Glutamatergic neuron (in vitro differentiated cells): ENCODE data around the gene DCBLD1. TPM values are rescaled to one million over a fixed set of nuclear protein-coding genes. Genes with fewer than 3 reads are reported as not detected.

Source experiments
- DNase-seq: peaks from one replicate; pipeline ENCODE4 v3.0.0; 2022
- H3K27ac Mint-ChIP-seq: one replicate; pipeline ENCODE4 v1.8.0; 2020; ENCODE audit warnings: mild to moderate bottlenecking, mixed read lengths, inconsistent platforms; ENCODE audit not compliant: unreplicated experiment
- H3K27me3 Mint-ChIP-seq: one replicate; pipeline ENCODE4 v1.8.0; 2020; ENCODE audit warnings: mild to moderate bottlenecking, moderate library complexity, mixed read lengths, inconsistent platforms; ENCODE audit not compliant: unreplicated experiment
- H3K36me3 Mint-ChIP-seq: one replicate; pipeline ENCODE4 v1.8.0; 2020; ENCODE audit warnings: mild to moderate bottlenecking, mixed read lengths, inconsistent platforms; ENCODE audit not compliant: unreplicated experiment
- H3K4me1 Mint-ChIP-seq: one replicate; pipeline ENCODE4 v1.8.0; 2020; ENCODE audit warnings: mild to moderate bottlenecking, low read depth, mixed read lengths, inconsistent platforms; ENCODE audit not compliant: unreplicated experiment
- H3K4me3 Mint-ChIP-seq: one replicate; pipeline ENCODE4 v1.8.0; 2020; ENCODE audit warnings: mild to moderate bottlenecking, mixed read lengths, inconsistent platforms; ENCODE audit not compliant: unreplicated experiment
- H3K9me3 Mint-ChIP-seq: one replicate; pipeline ENCODE4 v1.8.0; 2020; ENCODE audit warnings: mild to moderate bottlenecking, moderate library complexity, mixed read lengths, inconsistent platforms; ENCODE audit not compliant: unreplicated experiment
- CTCF ChIP-seq: fragments of 200-600 bp; sonication (generic); IDR thresholded peaks from one replicate; pipeline ENCODE4 v1.5.0; 2021; ENCODE audit not compliant: partially characterized antibody, unreplicated experiment
- total RNA-seq: library from RNA; stranded (reverse); fragmentation: NEBNext Ultra II Directional; extraction: Animal tissue kit (Norgen Biotek cat#: 25700); gene quantifications from one replicate; pipeline ENCODE4 v1.2.1, GENCODE V29; 2021; ENCODE audit not compliant: unreplicated experiment

Gene DCBLD1
- total RNA-seq, 1 donor from 2014 or later = 25.1 TPM

GRCh38 chr6:117525607-117526006, 43.1 kb downstream of the DCBLD1 start:
- TF ChIP-seq CTCF = no peak
- H3K4me1 Mint-ChIP-seq = peaks cover 11% of the 10 kb centered on the region
- H3K4me3 Mint-ChIP-seq = no peak overlapping the region
- H3K27me3 Mint-ChIP-seq = no peaks in the 10 kb centered on the region
- no peak overlapping the region for H3K27ac Mint-ChIP-seq
- no peak for DNase-seq
- H3K9me3 Mint-ChIP-seq = peaks cover 2% of the 10 kb centered on the region
- H3K36me3 Mint-ChIP-seq = no peaks in the 10 kb centered on the region

GRCh38 chr6:117530467-117531242, 48.2 kb downstream of the DCBLD1 start:
- Mint-ChIP-seq H3K27me3 (peaks cover 4% of the 10 kb centered on the region), H3K27ac (peak overlapping the region; percentile 84), H3K36me3 (no peaks in the 10 kb centered on the region), H3K9me3 (peaks cover 9% of the 10 kb centered on the region), H3K4me1 (peaks cover 32% of the 10 kb centered on the region), H3K4me3 (peak overlapping the region; percentile 28)
- no peak for TF ChIP-seq CTCF
- no peak for DNase-seq

DNA sequence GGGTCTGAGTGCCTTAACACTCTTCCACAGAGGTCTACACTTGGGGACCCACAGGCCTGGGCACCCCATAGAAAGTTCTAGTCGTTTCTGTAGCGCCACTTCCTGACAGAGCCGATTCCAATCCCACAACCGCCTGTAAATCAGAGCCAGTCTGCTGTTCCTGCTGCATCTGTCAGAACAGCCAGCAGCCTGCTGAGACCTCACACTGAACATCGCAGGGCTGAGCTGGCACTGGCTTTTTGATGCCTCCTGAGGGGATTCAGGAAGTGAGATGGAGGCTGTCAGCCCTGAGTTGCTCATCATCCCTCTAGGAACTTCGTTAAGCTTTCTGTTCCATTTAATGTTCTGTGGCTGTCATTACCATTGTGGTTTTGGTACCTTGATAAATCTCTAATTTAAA, 48.9 kb downstream of the DCBLD1 start:
- peaks cover 7% of the 10 kb centered on the region for H3K9me3 Mint-ChIP-seq
- H3K36me3 Mint-ChIP-seq = no peaks in the 10 kb centered on the region
- H3K4me1 Mint-ChIP-seq = peaks cover 34% of the 10 kb centered on the region
- peak; percentile 74 for DNase-seq
- no peak for TF ChIP-seq CTCF
- H3K27me3 Mint-ChIP-seq = peaks cover 4% of the 10 kb centered on the region
- peak overlapping the region; percentile 84 for H3K27ac Mint-ChIP-seq
- peak overlapping the region; percentile 28 for H3K4me3 Mint-ChIP-seq

DNA sequence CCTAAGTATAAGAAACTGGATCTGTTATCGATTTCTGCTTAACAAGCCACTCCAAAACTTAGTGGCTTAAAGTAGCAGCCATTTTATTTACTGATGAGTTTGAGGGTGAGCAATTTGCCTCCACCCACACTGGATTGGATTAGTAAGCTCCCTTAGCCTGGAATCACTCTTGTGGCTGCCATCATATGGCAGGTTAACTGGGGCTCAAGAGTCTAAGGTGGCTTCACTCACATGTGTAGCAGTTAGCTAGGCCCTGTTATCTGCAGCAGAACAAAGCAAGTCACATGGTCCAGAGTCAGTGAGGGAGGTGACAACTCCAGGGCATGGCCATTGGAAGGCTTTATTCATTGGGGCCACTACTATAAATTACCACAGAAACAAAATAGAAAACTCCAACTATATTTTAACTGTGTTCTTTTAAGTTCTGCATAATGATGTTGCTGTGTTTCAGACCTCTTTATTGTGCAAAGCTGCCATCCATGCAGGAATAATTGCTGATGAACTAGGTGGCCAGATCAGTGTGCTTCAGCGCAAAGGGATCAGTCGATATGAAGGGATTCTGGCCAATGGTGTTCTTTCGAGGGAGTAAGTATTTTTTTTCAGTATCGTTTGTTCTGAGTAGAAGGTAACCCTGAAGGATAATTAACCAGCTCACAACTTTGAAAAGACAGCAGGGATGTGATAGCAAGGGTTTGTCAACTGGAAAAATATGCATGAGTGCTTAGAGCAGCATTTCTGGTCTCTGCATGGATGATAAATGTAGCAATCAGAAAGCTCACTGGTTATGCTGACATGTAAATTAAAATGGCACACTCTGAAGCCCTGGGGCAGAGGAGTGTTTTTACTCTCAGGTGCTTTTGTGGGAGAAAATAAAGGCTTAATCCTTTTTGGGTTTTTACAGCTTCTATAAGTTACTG, 49.6 kb downstream of the DCBLD1 start:
- Mint-ChIP-seq H3K27ac (peak overlapping the region; percentile 84), H3K27me3 (peaks cover 4% of the 10 kb centered on the region)
- TF ChIP-seq CTCF = no peak

More for the DNA sequence above, 49.6 kb downstream of the DCBLD1 start:
- H3K9me3 Mint-ChIP-seq = peaks cover 7% of the 10 kb centered on the region
- H3K4me3 Mint-ChIP-seq = no peak overlapping the region
- peaks cover 37% of the 10 kb centered on the region for H3K4me1 Mint-ChIP-seq
- no peak for DNase-seq
- H3K36me3 Mint-ChIP-seq = no peaks in the 10 kb centered on the region
